ENCODE data around the gene COPB2.

- no peak for TF ChIP-seq CTCF (IDR thresholded peaks at IDR 0.05)
- no peak for TF ChIP-seq POLR2A (IDR thresholded peaks at IDR 0.05)
These were observed 33.6 kb downstream of the COPB2 start for GRCh38 chr3:139355891-139356290.
